Mammary epithelial cell (primary cell): ENCODE data around the gene IFNAR2.

Source experiments
- EZH2 ChIP-seq: IDR thresholded peaks from 2 replicates; pipeline ENCODE4 v1.6.1; 2012; ENCODE audit warnings: low read length, inconsistent platforms, borderline replicate concordance
- TF ChIP-seq, protein P1 (sequence below), 2 donors: IDR thresholded peaks in 1 of 2; conservative IDR thresholded peaks in 1 of 2; 2 replicates each; pipeline ENCODE4 v1.5.1; 2011 to 2012; ENCODE audit warnings: inconsistent platforms in 2 of 2, low read length in 2 of 2, mild to moderate bottlenecking in 2 of 2, control low read depth in 1 of 2, low read depth in 1 of 2; ENCODE audit not compliant: insufficient read depth in 1 of 2; ENCODE audit errors: extremely low read depth in 1 of 2

DNA sequence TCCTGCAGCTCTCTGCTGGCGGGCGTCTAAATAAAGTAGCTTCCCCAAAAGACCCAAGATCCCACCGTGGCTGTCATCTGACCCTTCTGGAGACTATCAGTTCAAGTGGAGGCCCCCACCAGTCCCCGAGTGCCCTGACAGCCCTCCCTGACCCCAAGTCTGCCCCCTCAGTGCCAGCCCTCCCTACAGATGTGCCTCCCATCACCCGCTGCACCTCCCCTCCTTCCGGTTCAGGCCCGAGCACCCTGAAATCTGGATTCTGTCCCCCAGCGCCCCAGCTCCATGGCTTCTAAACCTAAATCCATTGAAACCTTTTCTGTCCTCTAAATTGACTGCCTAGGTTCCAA lies 37.0 kb downstream of the IFNAR2 start:
- TF ChIP-seq, protein P1, sequence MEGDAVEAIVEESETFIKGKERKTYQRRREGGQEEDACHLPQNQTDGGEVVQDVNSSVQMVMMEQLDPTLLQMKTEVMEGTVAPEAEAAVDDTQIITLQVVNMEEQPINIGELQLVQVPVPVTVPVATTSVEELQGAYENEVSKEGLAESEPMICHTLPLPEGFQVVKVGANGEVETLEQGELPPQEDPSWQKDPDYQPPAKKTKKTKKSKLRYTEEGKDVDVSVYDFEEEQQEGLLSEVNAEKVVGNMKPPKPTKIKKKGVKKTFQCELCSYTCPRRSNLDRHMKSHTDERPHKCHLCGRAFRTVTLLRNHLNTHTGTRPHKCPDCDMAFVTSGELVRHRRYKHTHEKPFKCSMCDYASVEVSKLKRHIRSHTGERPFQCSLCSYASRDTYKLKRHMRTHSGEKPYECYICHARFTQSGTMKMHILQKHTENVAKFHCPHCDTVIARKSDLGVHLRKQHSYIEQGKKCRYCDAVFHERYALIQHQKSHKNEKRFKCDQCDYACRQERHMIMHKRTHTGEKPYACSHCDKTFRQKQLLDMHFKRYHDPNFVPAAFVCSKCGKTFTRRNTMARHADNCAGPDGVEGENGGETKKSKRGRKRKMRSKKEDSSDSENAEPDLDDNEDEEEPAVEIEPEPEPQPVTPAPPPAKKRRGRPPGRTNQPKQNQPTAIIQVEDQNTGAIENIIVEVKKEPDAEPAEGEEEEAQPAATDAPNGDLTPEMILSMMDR (conservative IDR thresholded peaks at IDR 0.05 in 1 of 2, IDR thresholded peaks at IDR 0.05 in 1 of 2; ENCODE audit: extremely low read depth in 1 of 2, insufficient read depth in 1 of 2, low read depth in 1 of 2, low read length in 2 of 2) = no peak
- no peak for TF ChIP-seq EZH2
